Measurements from ENCODE around the gene C15orf62. TPM values are rescaled to one million over a fixed set of nuclear protein-coding genes. Genes with fewer than 3 reads are reported as not detected.
A peak's percentile ranks its signal among the peaks of the same experiment; 100 is the strongest.

The C15orf62 gene
- 10 to 100 TPM; 21.3 to 71.9 TPM for polyA plus RNA-seq

GRCh38 chr15:40769274-40770146, at the start of gene C15orf62:
C15orf62 (plus strand) TSS chr15:40769980; CDS start chr15:40770496, 516 bp downstream.
- Histone ChIP-seq H3K4me3 (ENCODE audit: low read depth in 1 of 2, low read length in 2 of 2) (peak within 1 kb of the TSS; percentile 53 to 55), H3K36me3 (ENCODE audit: control insufficient read depth in 2 of 2, insufficient read depth in 2 of 2, low read length in 1 of 2) (peaks cover 14 to 40% of the 10 kb centered on the region in 2 donors), H3K27me3 (ENCODE audit: control insufficient read depth in 1 of 2, insufficient read depth in 2 of 2, low read length in 2 of 2) (no peaks in the 10 kb centered on the region), H3K9me3 (ENCODE audit: control insufficient read depth in 2 of 2, insufficient read depth in 1 of 2, low read depth in 1 of 2, low read length in 1 of 2) (peaks cover 0 to 2% of the 10 kb centered on the region in 2 donors), H3K27ac (ENCODE audit: low read depth in 2 of 2, low read length in 1 of 2) (peak within 1 kb of the TSS; percentile 98), H3K4me1 (ENCODE audit: control insufficient read depth in 2 of 2, insufficient read depth in 2 of 2, low read length in 1 of 2) (peaks cover 6 to 57% of the 10 kb centered on the region in 2 donors)
- 32 to 39% methylated on average over 28 of the region's 28 CpGs for WGBS, 2 donors

- 78 to 80% methylated on average over 1 of the region's 1 CpG for WGBS, 2 donors
- no peaks in the 10 kb centered on the region for H3K9me3 ChIP-seq (ENCODE audit: control insufficient read depth in 2 of 2, insufficient read depth in 1 of 2, low read depth in 1 of 2, low read length in 1 of 2)
These were observed 48.1 kb upstream of the C15orf62 start for GRCh38 chr15:40721701-40722100.

GRCh38 chr15:40722354-40722753, 47.4 kb upstream of the C15orf62 start:
- Histone ChIP-seq H3K27me3 (ENCODE audit: control insufficient read depth in 1 of 2, insufficient read depth in 2 of 2, low read length in 2 of 2) (no peaks in the 10 kb centered on the region), H3K4me1 (ENCODE audit: control insufficient read depth in 2 of 2, insufficient read depth in 2 of 2, low read length in 1 of 2) (no peaks in the 10 kb centered on the region), H3K36me3 (ENCODE audit: control insufficient read depth in 2 of 2, insufficient read depth in 2 of 2, low read length in 1 of 2) (no peaks in the 10 kb centered on the region), H3K4me3 (ENCODE audit: low read depth in 1 of 2, low read length in 2 of 2) (no peak overlapping the region), H3K27ac (ENCODE audit: low read depth in 2 of 2, low read length in 1 of 2) (no peak overlapping the region), H3K9me3 (ENCODE audit: control insufficient read depth in 2 of 2, insufficient read depth in 1 of 2, low read depth in 1 of 2, low read length in 1 of 2) (no peaks in the 10 kb centered on the region)
- WGBS, 2 donors = 91 to 94% methylated on average over 4 of the region's 4 CpGs

More at GRCh38 chr15:40721701-40722100, 48.1 kb upstream of the C15orf62 start:
- Histone ChIP-seq H3K27ac (ENCODE audit: low read depth in 2 of 2, low read length in 1 of 2) (no peak overlapping the region), H3K4me1 (ENCODE audit: control insufficient read depth in 2 of 2, insufficient read depth in 2 of 2, low read length in 1 of 2) (no peaks in the 10 kb centered on the region), H3K36me3 (ENCODE audit: control insufficient read depth in 2 of 2, insufficient read depth in 2 of 2, low read length in 1 of 2) (no peaks in the 10 kb centered on the region), H3K27me3 (ENCODE audit: control insufficient read depth in 1 of 2, insufficient read depth in 2 of 2, low read length in 2 of 2) (no peaks in the 10 kb centered on the region), H3K4me3 (ENCODE audit: low read depth in 1 of 2, low read length in 2 of 2) (no peak overlapping the region)

- Histone ChIP-seq H3K27me3 (ENCODE audit: control insufficient read depth in 1 of 2, insufficient read depth in 2 of 2, low read length in 2 of 2) (no peaks in the 10 kb centered on the region), H3K36me3 (ENCODE audit: control insufficient read depth in 2 of 2, insufficient read depth in 2 of 2, low read length in 1 of 2) (no peaks in the 10 kb centered on the region), H3K4me3 (ENCODE audit: low read depth in 1 of 2, low read length in 2 of 2) (no peak overlapping the region), H3K4me1 (ENCODE audit: control insufficient read depth in 2 of 2, insufficient read depth in 2 of 2, low read length in 1 of 2) (no peaks in the 10 kb centered on the region), H3K27ac (ENCODE audit: low read depth in 2 of 2, low read length in 1 of 2) (no peak overlapping the region), H3K9me3 (ENCODE audit: control insufficient read depth in 2 of 2, insufficient read depth in 1 of 2, low read depth in 1 of 2, low read length in 1 of 2) (no peaks in the 10 kb centered on the region)
- WGBS, 2 donors = 87 to 88% methylated on average over 2 of the region's 2 CpGs
These were observed 46.8 kb upstream of the C15orf62 start for GRCh38 chr15:40722934-40723333.

GRCh38 chr15:40723919-40724318, 45.9 kb upstream of the C15orf62 start:
- 57 to 62% methylated on average over 2 of the region's 2 CpGs for WGBS, 2 donors
- no peaks in the 10 kb centered on the region for H3K27me3 ChIP-seq (ENCODE audit: control insufficient read depth in 1 of 2, insufficient read depth in 2 of 2, low read length in 2 of 2)
- no peak overlapping the region for H3K27ac ChIP-seq (ENCODE audit: low read depth in 2 of 2, low read length in 1 of 2)
- H3K36me3 ChIP-seq (ENCODE audit: control insufficient read depth in 2 of 2, insufficient read depth in 2 of 2, low read length in 1 of 2) = no peaks in the 10 kb centered on the region
- no peak overlapping the region for H3K4me3 ChIP-seq (ENCODE audit: low read depth in 1 of 2, low read length in 2 of 2)
- H3K4me1 ChIP-seq (ENCODE audit: control insufficient read depth in 2 of 2, insufficient read depth in 2 of 2, low read length in 1 of 2) = no peaks in the 10 kb centered on the region
- H3K9me3 ChIP-seq (ENCODE audit: control insufficient read depth in 2 of 2, insufficient read depth in 1 of 2, low read depth in 1 of 2, low read length in 1 of 2) = no peaks in the 10 kb centered on the region

- WGBS, 2 donors = 71 to 80% methylated on average over 3 of the region's 3 CpGs
- Histone ChIP-seq H3K9me3 (ENCODE audit: control insufficient read depth in 2 of 2, insufficient read depth in 1 of 2, low read depth in 1 of 2, low read length in 1 of 2) (no peaks in the 10 kb centered on the region), H3K27me3 (ENCODE audit: control insufficient read depth in 1 of 2, insufficient read depth in 2 of 2, low read length in 2 of 2) (no peaks in the 10 kb centered on the region), H3K36me3 (ENCODE audit: control insufficient read depth in 2 of 2, insufficient read depth in 2 of 2, low read length in 1 of 2) (peaks cover 3% of the 10 kb centered on the region in 2 donors), H3K4me3 (ENCODE audit: low read depth in 1 of 2, low read length in 2 of 2) (no peak overlapping the region), H3K27ac (ENCODE audit: low read depth in 2 of 2, low read length in 1 of 2) (no peak overlapping the region), H3K4me1 (ENCODE audit: control insufficient read depth in 2 of 2, insufficient read depth in 2 of 2, low read length in 1 of 2) (no peaks in the 10 kb centered on the region)
These were observed 38.7 kb upstream of the C15orf62 start for GRCh38 chr15:40731034-40731433.

GRCh38 chr15:40736575-40736974, 33.2 kb upstream of the C15orf62 start:
- peaks cover 13 to 23% of the 10 kb centered on the region in 2 donors for H3K36me3 ChIP-seq (ENCODE audit: control insufficient read depth in 2 of 2, insufficient read depth in 2 of 2, low read length in 1 of 2)
- H3K9me3 ChIP-seq (ENCODE audit: control insufficient read depth in 2 of 2, insufficient read depth in 1 of 2, low read depth in 1 of 2, low read length in 1 of 2) = no peaks in the 10 kb centered on the region
- no peak overlapping the region for H3K4me3 ChIP-seq (ENCODE audit: low read depth in 1 of 2, low read length in 2 of 2)
- H3K27ac ChIP-seq (ENCODE audit: low read depth in 2 of 2, low read length in 1 of 2) = no peak overlapping the region
- H3K27me3 ChIP-seq (ENCODE audit: control insufficient read depth in 1 of 2, insufficient read depth in 2 of 2, low read length in 2 of 2) = no peaks in the 10 kb centered on the region
- no peaks in the 10 kb centered on the region for H3K4me1 ChIP-seq (ENCODE audit: control insufficient read depth in 2 of 2, insufficient read depth in 2 of 2, low read length in 1 of 2)
- WGBS, 2 donors = 88 to 92% methylated on average over 4 of the region's 4 CpGs

- Histone ChIP-seq H3K4me1 (ENCODE audit: control insufficient read depth in 2 of 2, insufficient read depth in 2 of 2, low read length in 1 of 2) (no peaks in the 10 kb centered on the region), H3K4me3 (ENCODE audit: low read depth in 1 of 2, low read length in 2 of 2) (no peak overlapping the region), H3K27me3 (ENCODE audit: control insufficient read depth in 1 of 2, insufficient read depth in 2 of 2, low read length in 2 of 2) (no peaks in the 10 kb centered on the region), H3K27ac (ENCODE audit: low read depth in 2 of 2, low read length in 1 of 2) (no peak overlapping the region), H3K36me3 (ENCODE audit: control insufficient read depth in 2 of 2, insufficient read depth in 2 of 2, low read length in 1 of 2) (peaks cover 11 to 23% of the 10 kb centered on the region in 2 donors), H3K9me3 (ENCODE audit: control insufficient read depth in 2 of 2, insufficient read depth in 1 of 2, low read depth in 1 of 2, low read length in 1 of 2) (no peaks in the 10 kb centered on the region)
- WGBS, 2 donors = 78 to 88% methylated on average over 3 of the region's 3 CpGs
These were observed 32.7 kb upstream of the C15orf62 start for GRCh38 chr15:40737048-40737447.

- Histone ChIP-seq H3K27ac (ENCODE audit: low read depth in 2 of 2, low read length in 1 of 2) (no peak overlapping the region), H3K4me3 (ENCODE audit: low read depth in 1 of 2, low read length in 2 of 2) (no peak overlapping the region), H3K9me3 (ENCODE audit: control insufficient read depth in 2 of 2, insufficient read depth in 1 of 2, low read depth in 1 of 2, low read length in 1 of 2) (no peaks in the 10 kb centered on the region), H3K36me3 (ENCODE audit: control insufficient read depth in 2 of 2, insufficient read depth in 2 of 2, low read length in 1 of 2) (peaks cover 20 to 30% of the 10 kb centered on the region in 2 donors), H3K27me3 (ENCODE audit: control insufficient read depth in 1 of 2, insufficient read depth in 2 of 2, low read length in 2 of 2) (no peaks in the 10 kb centered on the region), H3K4me1 (ENCODE audit: control insufficient read depth in 2 of 2, insufficient read depth in 2 of 2, low read length in 1 of 2) (no peaks in the 10 kb centered on the region)
- 64 to 67% methylated on average over 2 of the region's 2 CpGs for whole genome bisulfite sequencing, 2 donors
These were observed 30.7 kb upstream of the C15orf62 start for GRCh38 chr15:40739047-40739446.

- no peaks in the 10 kb centered on the region for H3K27me3 ChIP-seq (ENCODE audit: control insufficient read depth in 1 of 2, insufficient read depth in 2 of 2, low read length in 2 of 2)
- WGBS, 2 donors = 93 to 96% methylated on average over 2 of the region's 2 CpGs
- peaks cover 21 to 34% of the 10 kb centered on the region in 2 donors for H3K36me3 ChIP-seq (ENCODE audit: control insufficient read depth in 2 of 2, insufficient read depth in 2 of 2, low read length in 1 of 2)
- H3K27ac ChIP-seq (ENCODE audit: low read depth in 2 of 2, low read length in 1 of 2) = no peak overlapping the region
- no peaks in the 10 kb centered on the region for H3K9me3 ChIP-seq (ENCODE audit: control insufficient read depth in 2 of 2, insufficient read depth in 1 of 2, low read depth in 1 of 2, low read length in 1 of 2)
- H3K4me1 ChIP-seq (ENCODE audit: control insufficient read depth in 2 of 2, insufficient read depth in 2 of 2, low read length in 1 of 2) = no peaks in the 10 kb centered on the region
- H3K4me3 ChIP-seq (ENCODE audit: low read depth in 1 of 2, low read length in 2 of 2) = no peak overlapping the region
These were observed 29.9 kb upstream of the C15orf62 start for GRCh38 chr15:40739854-40740253.

Data from esophagus (tissue), 2 donors.